ENCODE data around the gene ARSJ. TPM values are rescaled to one million over a fixed set of nuclear protein-coding genes. Genes with fewer than 3 reads are reported as not detected.
A peak's percentile ranks its signal among the peaks of the same experiment; 100 is the strongest.

Gene ARSJ
- total RNA-seq, 1 donor from 2014 or later: 8.4 TPM

- no peak for ATAC-seq
- intact Hi-C loops (cut with DNase I): no loop called here
These were observed 17.5 kb downstream of the ARSJ start for GRCh38 chr4:113962016-113962347.

GRCh38 chr4:113960684-113961321 is 18.6 kb downstream of the ARSJ start:
- intact Hi-C loops (cut with DNase I): no loop called here
- Histone ChIP-seq H3K9me3 (no peaks in the 10 kb centered on the region), H3K4me3 (no peak overlapping the region), H3K36me3 (no peaks in the 10 kb centered on the region), H3K27ac (peak overlapping the region; percentile 66), H3K4me1 (no peaks in the 10 kb centered on the region), H3K27me3 (ENCODE audit: low read depth) (no peaks in the 10 kb centered on the region)
- DNase-seq: no peak
- TF ChIP-seq CTCF (IDR thresholded peaks at IDR 0.05): no peak
- peak; percentile 55 to 62 for ATAC-seq

More at GRCh38 chr4:113962016-113962347, 17.5 kb downstream of the ARSJ start:
- DNase-seq: no peak
- no peaks in the 10 kb centered on the region for H3K36me3 ChIP-seq
- H3K27ac ChIP-seq: peak overlapping the region; percentile 25
- H3K27me3 ChIP-seq (ENCODE audit: low read depth): no peaks in the 10 kb centered on the region
- no peaks in the 10 kb centered on the region for H3K4me1 ChIP-seq
- no peaks in the 10 kb centered on the region for H3K9me3 ChIP-seq
- TF ChIP-seq CTCF (IDR thresholded peaks at IDR 0.05): no peak
- H3K4me3 ChIP-seq: no peak overlapping the region

GRCh38 chr4:113959539-113959937 is 19.9 kb downstream of the ARSJ start:
- Histone ChIP-seq H3K36me3 (no peaks in the 10 kb centered on the region), H3K27ac (peak overlapping the region; percentile 67), H3K4me3 (no peak overlapping the region), H3K9me3 (no peaks in the 10 kb centered on the region), H3K27me3 (ENCODE audit: low read depth) (no peaks in the 10 kb centered on the region), H3K4me1 (no peaks in the 10 kb centered on the region)
- no peak for TF ChIP-seq CTCF (IDR thresholded peaks at IDR 0.05)
- DNase-seq (no peak), ATAC-seq (no peak)
- intact Hi-C loops (cut with DNase I): loop anchor here (10.0 kb wide), 1 partner anchor 105 kb away; no protein-coding TSS in a partner anchor

- TF ChIP-seq CTCF (IDR thresholded peaks at IDR 0.05): no peak
- Histone ChIP-seq H3K27ac (peak overlapping the region; percentile 67), H3K4me1 (no peaks in the 10 kb centered on the region), H3K9me3 (no peaks in the 10 kb centered on the region), H3K27me3 (ENCODE audit: low read depth) (no peaks in the 10 kb centered on the region), H3K4me3 (no peak overlapping the region), H3K36me3 (no peaks in the 10 kb centered on the region)
- intact Hi-C loops (cut with DNase I): loop anchor here (10.0 kb wide), 1 partner anchor 106 kb away; no protein-coding TSS in a partner anchor
- ATAC-seq (peak; percentile 80 to 89), DNase-seq (no peak)
These were observed 20.5 kb downstream of the ARSJ start for GRCh38 chr4:113958766-113959538.

- intact Hi-C loops (cut with DNase I): loop anchor here (10.0 kb wide), 1 partner anchor 107 kb away; no protein-coding TSS in a partner anchor
These were observed 21.5 kb downstream of the ARSJ start for GRCh38 chr4:113957956-113958355.

More at GRCh38 chr4:113957956-113958355, 21.5 kb downstream of the ARSJ start:
- Histone ChIP-seq H3K36me3 (no peaks in the 10 kb centered on the region), H3K4me1 (no peaks in the 10 kb centered on the region), H3K27ac (no peak overlapping the region), H3K9me3 (no peaks in the 10 kb centered on the region), H3K27me3 (ENCODE audit: low read depth) (no peaks in the 10 kb centered on the region), H3K4me3 (no peak overlapping the region)
- no peak for TF ChIP-seq CTCF (IDR thresholded peaks at IDR 0.05)
- DNase-seq (no peak), ATAC-seq (no peak)

Data from lower lobe of right lung (tissue), 2 donors.